Cardiac muscle cell (in vitro differentiated cells and primary cell): Measurements from ENCODE around the gene CARD8. TPM values are rescaled to one million over a fixed set of nuclear protein-coding genes. Genes with fewer than 3 reads are reported as not detected.
A peak's percentile ranks its signal among the peaks of the same experiment; 100 is the strongest.

Source experiments
- DNase-seq, 2 donors: peaks; one replicate each; pipeline versions ENCODE4 v3.0.0 to v3.0.0-alpha.2; 2010 to 2017; ENCODE audit warnings: low read depth in 1 of 2, low spot score in 1 of 2
- H3K27ac ChIP-seq: fragments of 200-600 bp; sonication (generic); 2 replicates; pipeline ENCODE4 v1.5.1; 2016
- H3K27me3 ChIP-seq: fragments of 200-600 bp; sonication (generic); 2 replicates; pipeline ENCODE4 v1.6.0; 2016; ENCODE audit warnings: control low read depth
- H3K36me3 ChIP-seq: fragments of 200-600 bp; sonication (generic); 2 replicates; pipeline ENCODE4 v1.5.1; 2016; ENCODE audit warnings: control low read depth
- H3K4me1 ChIP-seq: fragments of 200-600 bp; sonication (generic); 2 replicates; pipeline ENCODE4 v1.8.1; 2017; ENCODE audit warnings: low read depth, mild to moderate bottlenecking, mixed run types
- H3K4me3 ChIP-seq: fragments of 200-600 bp; sonication (generic); 2 replicates; pipeline ENCODE4 v1.5.1; 2016; ENCODE audit warnings: mild to moderate bottlenecking
- H3K9me3 ChIP-seq: fragments of 200-600 bp; sonication (generic); 2 replicates; pipeline ENCODE4 v1.5.1; 2017; ENCODE audit warnings: low read depth, mild to moderate bottlenecking, control low read depth
- CTCF ChIP-seq: IDR thresholded peaks from 2 replicates; pipeline ENCODE4 v1.5.1; 2012; ENCODE audit warnings: low read depth, mild to moderate bottlenecking, low read length
- polyA plus RNA-seq: library from polyadenylated mRNA; unstranded; fragments of >200 nt; fragmentation: Nextera tagmentation; extraction: Ambion mirVana; gene quantifications from 2 replicates; pipeline ENCODE4 v1.2.1, GENCODE V29; 2016
- total RNA-seq: library from RNA; depleted of rRNA; stranded (reverse); fragments of >200 nt; gene quantifications from 2 replicates; pipeline ENCODE4 v1.2.3, GENCODE V29; 2016

The CARD8 gene
- 27.3 and 57.6 TPM in 2 replicates for total RNA-seq
- 19.1 and 30.4 TPM in 2 replicates for polyA plus RNA-seq

- H3K4me3 ChIP-seq, result peak within 1 kb of the TSS; percentile 48
- DNase-seq, result peak; percentile 84 to 92
- TF ChIP-seq CTCF, result no peak
- no peaks in the 10 kb centered on the region for H3K9me3 ChIP-seq
- no peaks in the 10 kb centered on the region for H3K36me3 ChIP-seq
- no peaks in the 10 kb centered on the region for H3K27me3 ChIP-seq
- peak within 1 kb of the TSS; percentile 92 for H3K27ac ChIP-seq
- no peaks in the 10 kb centered on the region for H3K4me1 ChIP-seq
These were observed at the start of gene CARD8 for GRCh38 chr19:48255376-48256303. CARD8 (minus strand) TSS chr19:48255912; CDS start chr19:48241020, 14,892 bp downstream.

- Histone ChIP-seq H3K36me3 (no peaks in the 10 kb centered on the region), H3K27me3 (no peaks in the 10 kb centered on the region), H3K4me1 (peaks cover under 1% of the 10 kb centered on the region), H3K27ac (no peak overlapping the region), H3K4me3 (no peak overlapping the region), H3K9me3 (no peaks in the 10 kb centered on the region)
- no peak for DNase-seq
- no peak for TF ChIP-seq CTCF
These were observed 48.2 kb upstream of the CARD8 start for GRCh38 chr19:48303866-48304265.

GRCh38 chr19:48303367-48303766, 47.7 kb upstream of the CARD8 start:
- no peaks in the 10 kb centered on the region for H3K9me3 ChIP-seq
- no peak for DNase-seq
- no peak overlapping the region for H3K4me3 ChIP-seq
- no peaks in the 10 kb centered on the region for H3K4me1 ChIP-seq
- TF ChIP-seq CTCF, result no peak
- no peaks in the 10 kb centered on the region for H3K27me3 ChIP-seq
- H3K27ac ChIP-seq, result no peak overlapping the region
- H3K36me3 ChIP-seq, result no peaks in the 10 kb centered on the region

GRCh38 chr19:48302600-48302959, 46.9 kb upstream of the CARD8 start:
- no peak for TF ChIP-seq CTCF
- Histone ChIP-seq H3K9me3 (no peaks in the 10 kb centered on the region), H3K27ac (no peak overlapping the region), H3K4me1 (no peaks in the 10 kb centered on the region), H3K36me3 (no peaks in the 10 kb centered on the region), H3K27me3 (no peaks in the 10 kb centered on the region), H3K4me3 (no peak overlapping the region)
- DNase-seq, result no peak

- Histone ChIP-seq H3K4me1 (no peaks in the 10 kb centered on the region), H3K27ac (no peak overlapping the region), H3K9me3 (no peaks in the 10 kb centered on the region), H3K27me3 (no peaks in the 10 kb centered on the region), H3K4me3 (no peak overlapping the region), H3K36me3 (no peaks in the 10 kb centered on the region)
- DNase-seq, result no peak
- TF ChIP-seq CTCF, result no peak
These were observed 46.3 kb upstream of the CARD8 start for GRCh38 chr19:48301886-48302599.
